Esophagus squamous epithelium (tissue), 5 donors: ENCODE measurements around the gene ITGA7. TPM values are rescaled to one million over a fixed set of nuclear protein-coding genes. Genes with fewer than 3 reads are reported as not detected.

ENCODE experiments used
- DNase-seq: peaks from one replicate; lab custom pipeline; 2025; lab: John Stamatoyannopoulos, UW
- H3K27ac ChIP-seq, 4 donors: fragments of 200-600 bp; sonication (generic); one replicate each; pipeline ENCODE4 v1.5.1; 2016 to 2019; ENCODE audit warnings: mild to moderate bottlenecking in 1 of 4
- H3K27me3 ChIP-seq, 4 donors: fragments of 200-600 bp; sonication (generic); 1 replicate in 3 of 4; 2 replicates in 1 of 4; pipeline versions ENCODE4 v1.5.1 to v1.6.0; 2017 to 2021; ENCODE audit warnings: antibody characterized with exemption in 1 of 4
- H3K36me3 ChIP-seq, 3 donors: fragments of 200-600 bp; sonication (generic); one replicate each; pipeline ENCODE4 v1.5.1; 2016 to 2019
- H3K4me1 ChIP-seq, 3 donors: fragments of 200-600 bp; sonication (generic); one replicate each; pipeline ENCODE4 v1.5.1; 2017 to 2019
- H3K4me3 ChIP-seq, 4 donors: fragments of 200-600 bp; sonication (generic); 1 replicate in 3 of 4; 2 replicates in 1 of 4; pipeline ENCODE4 v1.5.1; 2016 to 2019; ENCODE audit warnings: mild to moderate bottlenecking in 2 of 4, moderate library complexity in 1 of 4
- H3K9me3 ChIP-seq, 3 donors: fragments of 200-600 bp; sonication (generic); one replicate each; pipeline ENCODE4 v1.5.1; 2016 to 2019
- POLR2A ChIP-seq, 4 donors: fragments of 450-650 bp; IDR thresholded peaks; one replicate each; pipeline ENCODE4 v1.6.1; 2017; ENCODE audit warnings: antibody characterized with exemption in 4 of 4, mild to moderate bottlenecking in 4 of 4, moderate library complexity in 3 of 4
- WGBS, 2 donors: methylation state at CpG; one replicate each; pipeline ENCODE4 v1.1.5; 2018; 5-methylcytosine and 5-hydroxymethylcytosine counted together
- intact Hi-C: fragments of 100-400 bp; cut with DNase I; formaldehyde crosslinking; loops from one replicate; pipeline ENCODE4 v1.15.0; 2022
- total RNA-seq, 4 donors: library from RNA; depleted of rRNA; stranded (reverse); fragments of >200 nt; gene quantifications; one replicate each; pipeline ENCODE4 v1.1.0, GENCODE V29; 2016
- TF ChIP-seq, protein P1 (sequence below), 6 experiments: fragments of 450-650 bp in 4 of 6; fragments of 200-600 bp in 2 of 6; sonication (generic) in 2 of 6; IDR thresholded peaks; one replicate each; pipeline ENCODE4 v1.5.1; 2016 to 2019; ENCODE audit warnings: antibody characterized with exemption in 6 of 6, mild to moderate bottlenecking in 4 of 6, moderate library complexity in 4 of 6
- donor health status: DM: yes; HTN: yes; CAD: no.

ITGA7 gene
- total RNA-seq, 4 donors from 2014 or later, result 1.1 to 26.3 (median 10.5) TPM

- Histone ChIP-seq H3K27me3 (no peaks in the 10 kb centered on the region), H3K4me1 (peaks cover 44 to 96% (median 76%) of the 10 kb centered on the region in 3 donors), H3K27ac (peak overlapping the region; percentile 93 to 98 (median 94)), H3K9me3 (no peaks in the 10 kb centered on the region), H3K36me3 (peaks cover 9 to 30% (median 16%) of the 10 kb centered on the region in 3 donors), H3K4me3 (no peak overlapping the region)
- TF ChIP-seq, protein P1, sequence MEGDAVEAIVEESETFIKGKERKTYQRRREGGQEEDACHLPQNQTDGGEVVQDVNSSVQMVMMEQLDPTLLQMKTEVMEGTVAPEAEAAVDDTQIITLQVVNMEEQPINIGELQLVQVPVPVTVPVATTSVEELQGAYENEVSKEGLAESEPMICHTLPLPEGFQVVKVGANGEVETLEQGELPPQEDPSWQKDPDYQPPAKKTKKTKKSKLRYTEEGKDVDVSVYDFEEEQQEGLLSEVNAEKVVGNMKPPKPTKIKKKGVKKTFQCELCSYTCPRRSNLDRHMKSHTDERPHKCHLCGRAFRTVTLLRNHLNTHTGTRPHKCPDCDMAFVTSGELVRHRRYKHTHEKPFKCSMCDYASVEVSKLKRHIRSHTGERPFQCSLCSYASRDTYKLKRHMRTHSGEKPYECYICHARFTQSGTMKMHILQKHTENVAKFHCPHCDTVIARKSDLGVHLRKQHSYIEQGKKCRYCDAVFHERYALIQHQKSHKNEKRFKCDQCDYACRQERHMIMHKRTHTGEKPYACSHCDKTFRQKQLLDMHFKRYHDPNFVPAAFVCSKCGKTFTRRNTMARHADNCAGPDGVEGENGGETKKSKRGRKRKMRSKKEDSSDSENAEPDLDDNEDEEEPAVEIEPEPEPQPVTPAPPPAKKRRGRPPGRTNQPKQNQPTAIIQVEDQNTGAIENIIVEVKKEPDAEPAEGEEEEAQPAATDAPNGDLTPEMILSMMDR (IDR thresholded peaks at IDR 0.05), result peak; percentile 10 to 61 (median 44)
- TF ChIP-seq POLR2A (IDR thresholded peaks at IDR 0.05), result no peak
- WGBS, 2 donors, result 15% methylated on average over 3 of the region's 9 CpGs; no CpG with 5 or more reads in 1 of the 2 donors
- no peak for DNase-seq
- intact Hi-C loops, result no loop called here
Measured at GRCh38 chr12:55720894-55721444, 13.3 kb upstream of the ITGA7 start.

DNA sequence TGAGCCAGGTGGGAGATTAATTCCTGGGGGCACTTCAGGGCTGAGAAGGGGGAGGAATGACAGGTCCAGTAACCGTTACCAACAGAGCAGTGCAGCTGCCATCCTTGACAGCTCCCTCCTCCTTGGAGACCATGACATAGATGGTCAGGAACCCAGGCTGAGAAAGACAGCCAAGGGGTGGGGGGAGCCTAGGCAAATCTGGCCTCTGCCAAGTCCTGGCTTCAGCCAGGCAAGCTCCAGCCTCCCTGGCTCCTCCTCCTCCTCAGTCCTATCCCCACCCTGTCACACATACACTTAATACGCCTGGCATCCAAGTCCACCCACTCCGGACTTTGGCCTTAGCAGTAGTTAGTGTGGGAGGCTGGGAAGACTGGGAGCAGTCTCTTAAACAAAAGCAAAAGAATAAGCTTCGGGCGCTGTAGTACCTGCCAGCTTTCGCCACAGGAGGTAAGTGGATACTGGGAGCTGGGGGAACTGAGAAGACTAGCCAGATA, 12.4 kb upstream of the ITGA7 start, which contains the start of gene RDH5:
Gene RDH5 (plus strand): TSS at position 323 of the 494 bp plus-strand sequence. CDS start 792 bp downstream, outside the sequence.
- DNase-seq, result no peak
- TF ChIP-seq, protein P1 (IDR thresholded peaks at IDR 0.05), result no peak
- no peak for TF ChIP-seq POLR2A (IDR thresholded peaks at IDR 0.05)
- peaks cover 49 to 94% (median 72%) of the 10 kb centered on the region in 3 donors for H3K4me1 ChIP-seq
- intact Hi-C loops, result no loop called here
- peak within 1 kb of the TSS; percentile 93 to 98 (median 94) for H3K27ac ChIP-seq
- no peaks in the 10 kb centered on the region for H3K27me3 ChIP-seq
- H3K9me3 ChIP-seq, result no peaks in the 10 kb centered on the region
- 38 to 39% methylated on average over 3 to 5 of the region's 6 CpGs for WGBS, 2 donors
- H3K4me3 ChIP-seq, result no peak within 1 kb of the TSS
- peaks cover 9 to 21% (median 12%) of the 10 kb centered on the region in 3 donors for H3K36me3 ChIP-seq

- Histone ChIP-seq H3K4me1 (peaks cover 47 to 92% (median 66%) of the 10 kb centered on the region in 3 donors), H3K4me3 (no peak overlapping the region), H3K27ac (peak overlapping the region; percentile 93 to 98 (median 94)), H3K9me3 (no peaks in the 10 kb centered on the region), H3K27me3 (no peaks in the 10 kb centered on the region), H3K36me3 (peaks cover 6 to 14% (median 7%) of the 10 kb centered on the region in 3 donors)
- DNase-seq, result no peak
- WGBS, 2 donors, result 73 to 77% methylated on average over 5 to 7 of the region's 7 CpGs
- TF ChIP-seq, protein P1 (IDR thresholded peaks at IDR 0.05), result no peak
- no peak for TF ChIP-seq POLR2A (IDR thresholded peaks at IDR 0.05)
- intact Hi-C loops, result no loop called here
Measured at GRCh38 chr12:55719371-55719770, 11.7 kb upstream of the ITGA7 start.

GRCh38 chr12:55718624-55719275, 11.0 kb upstream of the ITGA7 start:
- Histone ChIP-seq H3K4me3 (no peak overlapping the region), H3K27ac (peak overlapping the region; percentile 93 to 98 (median 94)), H3K4me1 (peaks cover 41 to 85% (median 60%) of the 10 kb centered on the region in 3 donors), H3K9me3 (no peaks in the 10 kb centered on the region), H3K27me3 (no peaks in the 10 kb centered on the region), H3K36me3 (peaks cover under 1 to 8% (median under 1%) of the 10 kb centered on the region in 3 donors)
- no peak for TF ChIP-seq POLR2A (IDR thresholded peaks at IDR 0.05)
- TF ChIP-seq, protein P1 (IDR thresholded peaks at IDR 0.05), result no peak
- DNase-seq, result no peak
- 52 to 80% methylated on average over 3 to 4 of the region's 4 CpGs for WGBS, 2 donors
- intact Hi-C loops, result no loop called here

GRCh38 chr12:55718015-55718414, 10.3 kb upstream of the ITGA7 start:
- no peak for TF ChIP-seq POLR2A (IDR thresholded peaks at IDR 0.05)
- TF ChIP-seq, protein P1 (IDR thresholded peaks at IDR 0.05), result no peak
- Histone ChIP-seq H3K36me3 (peaks cover 0 to 3% (median 0%) of the 10 kb centered on the region in 3 donors), H3K9me3 (no peaks in the 10 kb centered on the region), H3K27me3 (no peaks in the 10 kb centered on the region), H3K4me3 (peak overlapping the region in 1 of 4 donors; percentile 89), H3K27ac (peak overlapping the region; percentile 93 to 98 (median 94)), H3K4me1 (peaks cover 40 to 81% (median 56%) of the 10 kb centered on the region in 3 donors)
- no peak for DNase-seq
- 47 to 48% methylated on average over 2 to 4 of the region's 4 CpGs for WGBS, 2 donors
- intact Hi-C loops, result no loop called here
